GM19372 (cell line): ENCODE measurements around the gene BRAF.
"Not testable (repeated sequence)": the region's sequence is repeated elsewhere in the genome, so short reads cannot be mapped to it uniquely, and the experiment has no call there.

ENCODE experiments used
- ATAC-seq: cut with Tn5 transposase; IDR thresholded peaks from one replicate; pipeline ENCODE4 v1.9.1; 2021; ENCODE audit warnings: mild to moderate bottlenecking, low read depth, moderate library complexity; ENCODE audit not compliant: unreplicated experiment

The BRAF gene

GRCh38 chr7:140670343-140670935 is 254.3 kb downstream of the BRAF start:
- no peak for ATAC-seq

- ATAC-seq: not testable (repeated sequence)
These were observed 254.9 kb downstream of the BRAF start for GRCh38 chr7:140669862-140670261.

- no peak for ATAC-seq
These were observed 255.4 kb downstream of the BRAF start for GRCh38 chr7:140669352-140669751.
